KOPT-K1 (cell line): ENCODE measurements around the gene TTLL7.

Source experiments
- H3K27ac ChIP-seq: fragments of 200-600 bp; sonication (generic); 2 replicates; pipeline ENCODE4 v1.5.1; 2016; ENCODE audit warnings: antibody characterized with exemption, mild to moderate bottlenecking, low read depth, low read length; ENCODE audit not compliant: poor library complexity, severe bottlenecking
- H3K36me3 ChIP-seq: fragments of 200-600 bp; sonication (generic); 2 replicates; pipeline ENCODE4 v1.5.1; 2017; ENCODE audit warnings: antibody characterized with exemption, mild to moderate bottlenecking, low read length, moderate library complexity; ENCODE audit not compliant: insufficient read depth
- H3K9me3 ChIP-seq: fragments of 200-600 bp; sonication (generic); 2 replicates; pipeline ENCODE4 v1.5.1; 2017; ENCODE audit warnings: antibody characterized with exemption, low read length, mild to moderate bottlenecking; ENCODE audit not compliant: insufficient read depth, poor library complexity, severe bottlenecking

The TTLL7 gene

GRCh38 chr1:83970114-83970513, 28.8 kb downstream of the TTLL7 start:
- no peak overlapping the region for H3K27ac ChIP-seq
- H3K9me3 ChIP-seq: no peaks in the 10 kb centered on the region
- no peaks in the 10 kb centered on the region for H3K36me3 ChIP-seq

DNA sequence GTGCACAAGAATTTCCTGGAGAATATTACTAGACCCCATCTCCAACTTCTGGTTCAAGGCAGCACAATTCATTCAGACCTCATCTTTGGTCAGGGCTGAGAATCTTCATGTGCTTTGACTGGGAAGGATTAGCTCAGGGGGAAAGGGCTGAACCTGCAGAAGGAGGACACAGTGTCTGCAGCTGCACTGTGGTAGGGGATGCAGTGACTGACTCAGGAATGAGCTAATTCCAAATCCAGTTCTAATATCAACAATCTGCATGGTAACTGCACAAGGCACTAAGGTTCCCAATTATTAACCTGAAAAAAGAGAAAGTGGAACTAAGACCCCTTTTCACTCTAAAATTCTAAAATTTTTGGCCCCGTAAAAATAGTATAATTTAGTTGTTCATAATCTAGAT, 31.6 kb downstream of the TTLL7 start:
- no peak overlapping the region for H3K27ac ChIP-seq
- no peaks in the 10 kb centered on the region for H3K36me3 ChIP-seq
- H3K9me3 ChIP-seq: no peaks in the 10 kb centered on the region

- no peaks in the 10 kb centered on the region for H3K9me3 ChIP-seq
- no peak overlapping the region for H3K27ac ChIP-seq
- no peaks in the 10 kb centered on the region for H3K36me3 ChIP-seq
Observed at GRCh38 chr1:83964153-83964552, 34.8 kb downstream of the TTLL7 start.

DNA sequence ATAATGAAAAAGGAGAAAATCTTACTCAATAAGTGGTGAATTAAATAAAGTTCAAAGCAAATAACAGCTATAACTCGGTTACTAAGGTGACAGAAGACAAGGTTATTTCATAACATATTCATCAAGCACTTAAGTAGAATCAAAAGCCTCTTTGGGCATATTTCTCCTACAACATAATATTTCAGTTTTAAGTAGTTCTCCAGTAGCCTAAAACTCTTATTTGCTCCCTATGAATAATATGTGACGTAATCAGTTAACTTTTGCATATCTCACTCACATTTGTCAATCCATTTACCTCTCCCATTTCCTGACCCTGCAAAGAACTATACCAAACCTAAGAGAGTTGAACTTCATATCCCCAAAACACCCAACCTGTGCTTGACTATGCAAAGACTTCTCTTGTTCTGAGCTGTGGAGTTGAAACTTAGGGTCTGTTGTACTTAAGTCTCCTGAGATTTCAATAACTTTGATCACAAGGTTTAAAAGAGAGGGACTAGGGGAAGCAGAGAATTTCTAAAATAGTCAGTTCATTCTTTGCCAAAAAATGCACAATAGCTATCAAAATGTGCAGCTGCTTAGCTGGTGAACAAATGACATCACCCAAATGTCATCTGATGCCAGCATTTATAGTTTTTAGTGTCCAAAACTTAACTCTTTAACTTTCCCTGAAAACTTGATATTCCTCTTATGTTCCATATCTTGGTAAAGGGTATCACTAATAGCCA, 37.2 kb downstream of the TTLL7 start:
- Histone ChIP-seq H3K9me3 (no peaks in the 10 kb centered on the region), H3K36me3 (no peaks in the 10 kb centered on the region), H3K27ac (no peak overlapping the region)

- Histone ChIP-seq H3K27ac (no peak overlapping the region), H3K36me3 (no peaks in the 10 kb centered on the region), H3K9me3 (no peaks in the 10 kb centered on the region)
Observed at GRCh38 chr1:83960669-83961277, 38.2 kb downstream of the TTLL7 start.

DNA sequence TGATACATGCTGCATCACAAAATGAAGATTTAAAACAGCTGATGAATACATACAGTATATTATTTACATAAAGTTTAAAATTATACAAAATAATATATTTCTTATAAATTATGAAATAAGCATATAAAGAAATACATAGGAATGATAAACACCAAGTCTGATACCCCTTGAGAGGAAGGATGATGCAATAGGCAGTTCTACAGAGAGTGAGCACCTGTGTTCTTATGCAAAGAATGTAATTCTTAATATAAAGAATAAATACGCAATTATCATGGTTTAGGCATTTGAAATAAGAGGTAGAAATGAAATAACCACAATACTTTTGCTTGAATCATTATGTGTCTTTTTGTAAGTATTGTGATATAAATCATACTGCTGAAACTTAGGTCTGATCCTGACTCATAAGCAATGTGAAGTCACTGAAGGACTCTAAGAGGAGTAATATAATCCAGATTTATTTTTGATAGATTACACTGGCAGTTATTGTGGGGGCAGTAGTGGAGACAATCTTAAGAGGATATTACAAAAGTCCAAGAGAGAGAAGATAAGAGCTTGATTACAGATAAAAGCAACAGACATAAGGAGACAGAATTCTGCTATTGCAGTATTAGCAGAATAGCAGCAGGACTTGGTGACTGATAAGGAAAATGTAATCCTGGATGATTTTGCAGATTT, 39.0 kb downstream of the TTLL7 start:
- H3K9me3 ChIP-seq: no peaks in the 10 kb centered on the region
- no peak overlapping the region for H3K27ac ChIP-seq

DNA sequence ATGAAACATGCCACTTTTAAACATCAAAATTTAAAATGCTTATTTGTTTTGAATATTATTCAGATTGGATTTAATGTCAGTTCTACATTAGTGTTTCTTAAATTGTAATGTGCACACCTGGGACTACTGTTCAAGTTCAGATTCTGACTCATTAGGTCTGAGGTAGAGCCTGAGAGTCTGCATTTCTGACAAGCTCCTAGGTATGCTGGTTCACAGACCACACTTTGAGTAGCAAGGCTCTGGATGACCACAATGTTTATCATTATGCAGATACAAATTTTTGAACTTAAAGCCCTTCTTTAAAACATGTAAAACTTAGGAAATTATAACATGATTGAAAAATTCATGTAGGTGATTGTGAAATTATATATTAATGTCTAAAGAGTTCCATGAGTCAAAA, 40.2 kb downstream of the TTLL7 start:
- no peaks in the 10 kb centered on the region for H3K9me3 ChIP-seq
- H3K27ac ChIP-seq: no peak overlapping the region
- no peaks in the 10 kb centered on the region for H3K36me3 ChIP-seq

More for the DNA sequence above, 39.0 kb downstream of the TTLL7 start:
- H3K36me3 ChIP-seq: no peaks in the 10 kb centered on the region

- Histone ChIP-seq H3K9me3 (no peaks in the 10 kb centered on the region), H3K27ac (no peak overlapping the region), H3K36me3 (no peaks in the 10 kb centered on the region)
Observed at GRCh38 chr1:83954166-83954823, 44.6 kb downstream of the TTLL7 start.

GRCh38 chr1:83950106-83950661, 48.7 kb downstream of the TTLL7 start:
- Histone ChIP-seq H3K9me3 (no peaks in the 10 kb centered on the region), H3K27ac (no peak overlapping the region), H3K36me3 (no peaks in the 10 kb centered on the region)

GRCh38 chr1:83942914-83943313, 56.0 kb downstream of the TTLL7 start:
- no peaks in the 10 kb centered on the region for H3K36me3 ChIP-seq
- peaks cover 12% of the 10 kb centered on the region for H3K9me3 ChIP-seq
- H3K27ac ChIP-seq: no peak overlapping the region

GRCh38 chr1:83934550-83934949, 64.4 kb downstream of the TTLL7 start:
- no peaks in the 10 kb centered on the region for H3K36me3 ChIP-seq
- no peaks in the 10 kb centered on the region for H3K9me3 ChIP-seq
- no peak overlapping the region for H3K27ac ChIP-seq

DNA sequence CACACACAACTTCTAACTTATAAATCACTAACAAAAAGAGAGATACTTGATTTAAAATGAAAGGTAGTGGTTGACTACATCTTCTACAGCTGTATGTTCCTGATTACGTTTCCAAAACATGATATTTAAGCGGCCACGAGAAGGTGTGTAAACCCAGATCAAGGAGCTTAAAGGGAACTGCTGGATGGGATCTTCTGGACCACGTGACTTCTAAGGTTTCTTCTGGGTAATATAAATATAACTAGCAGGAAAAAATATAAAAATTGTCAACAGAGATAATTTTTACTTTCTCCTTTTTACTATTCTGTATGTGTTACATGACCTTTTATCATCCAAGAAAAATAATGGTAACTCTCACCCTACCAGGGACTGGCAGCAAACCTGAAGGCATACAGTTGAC, 66.2 kb downstream of the TTLL7 start:
- Histone ChIP-seq H3K36me3 (no peaks in the 10 kb centered on the region), H3K9me3 (no peaks in the 10 kb centered on the region), H3K27ac (no peak overlapping the region)

- no peaks in the 10 kb centered on the region for H3K36me3 ChIP-seq
- no peak overlapping the region for H3K27ac ChIP-seq
- H3K9me3 ChIP-seq: no peaks in the 10 kb centered on the region
Observed at GRCh38 chr1:83932281-83932680, 66.7 kb downstream of the TTLL7 start.

- H3K36me3 ChIP-seq: no peaks in the 10 kb centered on the region
- H3K27ac ChIP-seq: no peak overlapping the region
- no peaks in the 10 kb centered on the region for H3K9me3 ChIP-seq
Observed at GRCh38 chr1:83931658-83932253, 67.2 kb downstream of the TTLL7 start.

DNA sequence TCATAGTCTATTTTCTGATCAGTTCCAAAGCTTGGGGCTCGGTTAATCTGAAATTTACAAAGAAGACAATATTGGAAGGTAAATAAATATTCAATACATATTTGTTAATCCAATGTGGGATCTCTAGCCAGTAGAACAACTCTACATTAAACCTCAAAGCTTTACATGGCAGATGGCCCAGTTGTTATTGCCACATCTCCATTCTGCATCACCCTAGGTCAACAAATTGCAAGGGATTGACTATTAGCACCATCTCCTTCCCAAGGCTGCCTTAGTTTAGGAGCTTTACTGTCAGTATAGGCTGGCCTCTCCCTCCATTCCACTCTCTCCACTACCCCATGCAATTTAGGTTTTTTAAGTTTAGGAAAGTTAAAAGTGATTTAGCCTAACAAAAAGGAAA, 69.7 kb downstream of the TTLL7 start:
- Histone ChIP-seq H3K27ac (no peak overlapping the region), H3K36me3 (no peaks in the 10 kb centered on the region), H3K9me3 (no peaks in the 10 kb centered on the region)
